ENCODE data around the gene GPANK1. TPM values are rescaled to one million over a fixed set of nuclear protein-coding genes. Genes with fewer than 3 reads are reported as not detected.

GPANK1 gene
- total and polyA plus RNA-seq, 9 of the 15 experiments (the other 6 are each of a cell fraction or from before 2014, with no cell fraction given) = 32.2 to 111 (median 46.3) TPM

DNA sequence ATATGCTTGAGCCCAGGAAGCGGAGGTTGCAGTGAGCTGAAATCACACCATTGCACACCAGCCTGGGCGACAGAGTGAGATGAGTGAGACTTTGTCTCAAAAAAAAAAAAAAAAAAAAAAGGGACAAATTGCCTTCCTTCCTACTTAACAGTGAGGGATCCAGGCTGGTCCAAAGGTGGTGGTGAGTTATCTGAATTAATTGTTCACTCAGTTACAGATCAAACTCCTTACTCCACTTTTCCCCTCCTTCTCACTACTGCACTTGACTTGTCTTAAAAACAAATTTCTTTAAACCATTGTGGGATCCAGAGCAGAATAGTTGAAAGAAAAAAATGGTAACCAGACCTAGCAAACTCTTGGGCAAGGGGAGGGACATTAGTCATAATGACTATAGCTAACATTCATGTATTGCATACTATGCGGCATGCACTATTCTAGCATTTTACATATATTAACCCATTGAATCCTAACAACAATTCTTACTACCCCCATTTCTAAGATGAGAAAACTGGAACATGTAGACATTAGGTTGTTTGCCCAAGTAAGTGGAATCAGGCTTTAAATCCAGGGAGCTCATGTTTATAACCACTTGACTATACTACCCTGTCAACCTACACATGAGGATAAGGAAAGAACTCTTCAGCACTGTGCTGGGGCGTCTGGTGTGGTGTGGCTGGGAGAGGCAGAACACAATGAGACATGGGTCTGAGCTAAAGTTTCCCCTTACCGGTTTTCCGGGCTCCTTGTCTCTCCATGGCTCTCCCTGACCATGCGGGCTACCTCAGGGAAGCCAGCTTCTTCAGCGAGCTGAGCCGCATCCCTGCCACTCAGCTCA lies 1.5 kb downstream of the GPANK1 start (continued):
- TF ChIP-seq, protein P1, sequence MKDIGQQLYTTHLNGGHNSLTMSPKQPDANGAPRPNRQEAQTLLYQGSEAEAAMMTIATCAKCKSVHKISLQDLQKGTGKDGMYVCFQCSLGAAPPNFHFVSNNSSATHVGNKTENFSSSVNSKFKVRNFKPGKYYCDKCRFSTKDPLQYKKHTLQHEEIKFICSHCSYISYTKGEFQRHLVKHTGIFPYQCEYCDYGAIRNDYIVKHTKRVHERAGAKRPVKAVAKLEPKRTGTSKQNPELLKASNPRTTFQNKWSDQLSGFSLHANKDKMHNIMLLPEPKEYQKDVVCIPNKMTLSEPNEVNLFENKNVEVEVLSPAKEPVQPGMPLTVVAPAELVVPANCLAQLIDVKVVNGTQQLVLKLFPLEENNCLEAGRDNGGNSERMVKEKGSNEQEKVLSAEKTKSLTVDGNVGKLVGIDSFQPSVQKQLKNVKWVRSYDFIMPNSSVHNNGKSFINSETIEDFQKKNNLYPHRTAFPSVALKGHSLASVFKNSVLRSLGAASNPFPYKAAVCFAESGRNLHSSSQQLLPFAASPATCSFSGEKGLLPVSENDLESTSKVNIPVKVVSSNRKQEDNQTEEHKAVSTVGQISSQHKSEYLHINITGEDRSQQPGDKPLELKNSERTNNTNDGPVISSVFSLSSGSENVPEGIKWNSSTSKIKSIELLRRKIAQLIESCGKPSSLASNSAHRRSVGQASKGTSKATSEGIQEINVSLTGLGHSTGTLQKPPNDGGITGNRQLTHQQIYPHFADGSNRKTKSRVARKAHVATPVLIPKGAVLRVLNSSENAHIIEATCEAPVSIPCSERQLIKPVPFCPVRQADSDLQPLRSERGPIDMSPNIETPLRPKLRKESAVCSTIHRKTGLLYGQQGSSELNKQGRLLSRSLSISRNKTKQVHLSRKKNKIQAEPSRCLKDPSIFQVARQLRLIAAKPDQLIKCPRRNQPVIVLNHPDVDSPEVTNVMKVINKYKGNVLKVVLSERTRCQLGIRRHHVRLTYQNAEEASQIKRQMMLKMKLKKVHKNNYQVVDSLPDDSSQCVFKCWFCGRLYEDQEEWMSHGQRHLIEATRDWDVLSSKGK (CRISPR knock-in tag; IDR thresholded peaks at IDR 0.05) = no peak
- TF ChIP-seq, protein P2, sequence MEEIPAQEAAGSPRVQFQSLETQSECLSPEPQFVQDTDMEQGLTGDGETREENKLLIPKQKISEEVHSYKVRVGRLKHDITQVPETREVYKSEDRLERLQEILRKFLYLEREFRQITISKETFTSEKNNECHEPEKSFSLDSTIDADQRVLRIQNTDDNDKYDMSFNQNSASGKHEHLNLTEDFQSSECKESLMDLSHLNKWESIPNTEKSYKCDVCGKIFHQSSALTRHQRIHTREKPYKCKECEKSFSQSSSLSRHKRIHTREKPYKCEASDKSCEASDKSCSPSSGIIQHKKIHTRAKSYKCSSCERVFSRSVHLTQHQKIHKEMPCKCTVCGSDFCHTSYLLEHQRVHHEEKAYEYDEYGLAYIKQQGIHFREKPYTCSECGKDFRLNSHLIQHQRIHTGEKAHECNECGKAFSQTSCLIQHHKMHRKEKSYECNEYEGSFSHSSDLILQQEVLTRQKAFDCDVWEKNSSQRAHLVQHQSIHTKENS (CRISPR knock-in tag; IDR thresholded peaks at IDR 0.05) = no peak
- TF ChIP-seq, protein P3, sequence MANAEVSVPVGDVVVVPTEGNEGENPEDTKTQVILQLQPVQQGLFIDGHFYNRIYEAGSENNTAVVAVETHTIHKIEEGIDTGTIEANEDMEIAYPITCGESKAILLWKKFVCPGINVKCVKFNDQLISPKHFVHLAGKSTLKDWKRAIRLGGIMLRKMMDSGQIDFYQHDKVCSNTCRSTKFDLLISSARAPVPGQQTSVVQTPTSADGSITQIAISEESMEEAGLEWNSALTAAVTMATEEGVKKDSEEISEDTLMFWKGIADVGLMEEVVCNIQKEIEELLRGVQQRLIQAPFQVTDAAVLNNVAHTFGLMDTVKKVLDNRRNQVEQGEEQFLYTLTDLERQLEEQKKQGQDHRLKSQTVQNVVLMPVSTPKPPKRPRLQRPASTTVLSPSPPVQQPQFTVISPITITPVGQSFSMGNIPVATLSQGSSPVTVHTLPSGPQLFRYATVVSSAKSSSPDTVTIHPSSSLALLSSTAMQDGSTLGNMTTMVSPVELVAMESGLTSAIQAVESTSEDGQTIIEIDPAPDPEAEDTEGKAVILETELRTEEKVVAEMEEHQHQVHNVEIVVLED (CRISPR knock-in tag; IDR thresholded peaks at IDR 0.05) = no peak
- TF ChIP-seq, protein P4, sequence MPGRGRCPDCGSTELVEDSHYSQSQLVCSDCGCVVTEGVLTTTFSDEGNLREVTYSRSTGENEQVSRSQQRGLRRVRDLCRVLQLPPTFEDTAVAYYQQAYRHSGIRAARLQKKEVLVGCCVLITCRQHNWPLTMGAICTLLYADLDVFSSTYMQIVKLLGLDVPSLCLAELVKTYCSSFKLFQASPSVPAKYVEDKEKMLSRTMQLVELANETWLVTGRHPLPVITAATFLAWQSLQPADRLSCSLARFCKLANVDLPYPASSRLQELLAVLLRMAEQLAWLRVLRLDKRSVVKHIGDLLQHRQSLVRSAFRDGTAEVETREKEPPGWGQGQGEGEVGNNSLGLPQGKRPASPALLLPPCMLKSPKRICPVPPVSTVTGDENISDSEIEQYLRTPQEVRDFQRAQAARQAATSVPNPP (IDR thresholded peaks at IDR 0.05; ENCODE audit: borderline replicate concordance, insufficient read depth, insufficient read length) = no peak
- TF ChIP-seq TAF15 (IDR thresholded peaks at IDR 0.05; ENCODE audit: low read depth, low read length) (no peak), ZNF79 (CRISPR knock-in tag; IDR thresholded peaks at IDR 0.05; ENCODE audit: low read depth) (no peak), GTF2E2 (tag; IDR thresholded peaks at IDR 0.05) (no peak), ZSCAN32 (CRISPR knock-in tag; IDR thresholded peaks at IDR 0.05) (no peak; the same call in 1 of the 2 replicates), ZBTB7A (IDR thresholded peaks at IDR 0.05; ENCODE audit: borderline replicate concordance, control insufficient read depth, low read depth, low read length) (no peak), ZNF12 (CRISPR knock-in tag; IDR thresholded peaks at IDR 0.05) (no peak), STAT5B (CRISPR knock-in tag; IDR thresholded peaks at IDR 0.05) (no peak)
- TF ChIP-seq, protein P5, sequence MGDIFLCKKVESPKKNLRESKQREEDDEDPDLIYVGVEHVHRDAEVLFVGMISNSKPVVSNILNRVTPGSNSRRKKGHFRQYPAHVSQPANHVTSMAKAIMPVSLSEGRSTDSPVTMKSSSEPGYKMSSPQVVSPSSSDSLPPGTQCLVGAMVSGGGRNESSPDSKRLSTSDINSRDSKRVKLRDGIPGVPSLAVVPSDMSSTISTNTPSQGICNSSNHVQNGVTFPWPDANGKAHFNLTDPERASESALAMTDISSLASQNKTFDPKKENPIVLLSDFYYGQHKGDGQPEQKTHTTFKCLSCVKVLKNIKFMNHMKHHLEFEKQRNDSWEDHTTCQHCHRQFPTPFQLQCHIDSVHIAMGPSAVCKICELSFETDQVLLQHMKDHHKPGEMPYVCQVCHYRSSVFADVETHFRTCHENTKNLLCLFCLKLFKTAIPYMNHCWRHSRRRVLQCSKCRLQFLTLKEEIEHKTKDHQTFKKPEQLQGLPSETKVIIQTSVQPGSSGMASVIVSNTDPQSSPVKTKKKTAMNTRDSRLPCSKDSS (IDR thresholded peaks at IDR 0.05; ENCODE audit: low read depth, partially characterized antibody) = no peak
- TF ChIP-seq, protein P6, sequence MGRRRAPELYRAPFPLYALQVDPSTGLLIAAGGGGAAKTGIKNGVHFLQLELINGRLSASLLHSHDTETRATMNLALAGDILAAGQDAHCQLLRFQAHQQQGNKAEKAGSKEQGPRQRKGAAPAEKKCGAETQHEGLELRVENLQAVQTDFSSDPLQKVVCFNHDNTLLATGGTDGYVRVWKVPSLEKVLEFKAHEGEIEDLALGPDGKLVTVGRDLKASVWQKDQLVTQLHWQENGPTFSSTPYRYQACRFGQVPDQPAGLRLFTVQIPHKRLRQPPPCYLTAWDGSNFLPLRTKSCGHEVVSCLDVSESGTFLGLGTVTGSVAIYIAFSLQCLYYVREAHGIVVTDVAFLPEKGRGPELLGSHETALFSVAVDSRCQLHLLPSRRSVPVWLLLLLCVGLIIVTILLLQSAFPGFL (CRISPR knock-in tag; IDR thresholded peaks at IDR 0.05) = no peak
- TF ChIP-seq, protein P7, sequence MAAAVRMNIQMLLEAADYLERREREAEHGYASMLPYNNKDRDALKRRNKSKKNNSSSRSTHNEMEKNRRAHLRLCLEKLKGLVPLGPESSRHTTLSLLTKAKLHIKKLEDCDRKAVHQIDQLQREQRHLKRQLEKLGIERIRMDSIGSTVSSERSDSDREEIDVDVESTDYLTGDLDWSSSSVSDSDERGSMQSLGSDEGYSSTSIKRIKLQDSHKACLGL (CRISPR knock-in tag; IDR thresholded peaks at IDR 0.05; ENCODE audit: borderline replicate concordance, poor library complexity, severe bottlenecking) = no peak
